HepG2 (cell line): ENCODE measurements around the gene NUDT19. TPM values are rescaled to one million over a fixed set of nuclear protein-coding genes. Genes with fewer than 3 reads are reported as not detected.

Experiments used
- ATAC-seq: fragments of 200-7000 bp; cut with Tn5 transposase; 3 replicates; pipeline ENCODE4 v1.9.1; 2020; ENCODE audit warnings: mild to moderate bottlenecking, moderate library complexity
- BruUV-seq: library from RNA; stranded (reverse); fragments of 400-500 nt; replicated peaks from 2 replicates; lab custom pipeline; 2021; lab: Mats Ljungman, UMichigan
- CTCF ChIA-PET: fragments of 300-600 bp; formaldehyde crosslinking; extraction: SDS; loops from one replicate; lab custom pipeline; 2021; ENCODE audit warnings: low total read pairs, inconsistent platforms, low intra/inter-chr PET ratio; lab: Yijun Ruan, JAX
- POLR2A ChIA-PET: fragments of 350-600 bp; sonication (Branson Sonifier 250); formaldehyde crosslinking; loops from one replicate; lab custom pipeline; 2020; ENCODE audit warnings: antibody characterized with exemption, inconsistent platforms; lab: Yijun Ruan, JAX
- DNase-seq: peaks from one replicate; pipeline ENCODE4 v3.0.0-alpha.2; 2015; ENCODE audit warnings: low spot score
- FAIRE-seq: peaks from 3 replicates; lab custom pipeline; 2011; peaks lifted over from hg19 to GRCh38; lab: Jason Lieb, UNC
- H2AFZ ChIP-seq: one replicate; pipeline ENCODE4 v1.6.1; 2011; ENCODE audit warnings: low read length, inconsistent platforms
- H3K27ac ChIP-seq: fragments of 300-600 bp; 3 replicates; pipeline ENCODE4 v1.8.0; 2011; ENCODE audit warnings: mixed run types, mild to moderate bottlenecking, mixed read lengths, low read length, inconsistent platforms; ENCODE audit not compliant: insufficient read depth; ENCODE audit errors: extremely low read length
- H3K27me3 ChIP-seq, 2 experiments: fragments of 200-600 bp in 1 of 2; 2 replicates in 1 of 2; 3 replicates in 1 of 2; pipeline versions ENCODE4 v1.6.0 to v1.8.0; 2011; ENCODE audit warnings: low read length in 2 of 2, mild to moderate bottlenecking in 2 of 2, moderate library complexity in 2 of 2, inconsistent platforms in 1 of 2; ENCODE audit not compliant: insufficient read depth in 2 of 2, control insufficient read depth in 1 of 2
- H3K36me3 ChIP-seq, 2 experiments: fragments of 200-600 bp in 1 of 2; replicated peaks in 1 of 2; 2 replicates in 1 of 2; 3 replicates in 1 of 2; pipeline versions ENCODE4 v1.5.1 to v1.8.0; 2011; ENCODE audit warnings: low read length in 2 of 2, inconsistent platforms in 1 of 2; ENCODE audit not compliant: insufficient read depth in 2 of 2, control insufficient read depth in 1 of 2
- H3K4me1 ChIP-seq: 2 replicates; pipeline ENCODE4 v1.5.1; 2012; ENCODE audit warnings: low read length, inconsistent platforms; ENCODE audit not compliant: insufficient read depth
- H3K4me2 ChIP-seq: 2 replicates; pipeline ENCODE4 v1.6.0; 2011; ENCODE audit warnings: low read depth, low read length, inconsistent platforms
- H3K4me3 ChIP-seq, 3 experiments: fragments of 200-600 bp in 1 of 3; sonication (generic), shearing (Covaris generic) in 1 of 3; replicated peaks in 1 of 3; 2 replicates each; pipeline ENCODE4 v1.5.1; 2011 to 2016; ENCODE audit warnings: low read length in 3 of 3, inconsistent platforms in 2 of 3, low read depth in 2 of 3, mild to moderate bottlenecking in 2 of 3, control low read depth in 1 of 3, mixed read lengths in 1 of 3; ENCODE audit not compliant: insufficient read depth in 1 of 3
- H3K79me2 ChIP-seq: one replicate; pipeline ENCODE4 v1.6.1; 2011; ENCODE audit warnings: low read length, inconsistent platforms; ENCODE audit not compliant: insufficient read depth
- H3K9ac ChIP-seq: 2 replicates; pipeline ENCODE4 v1.6.0; 2011; ENCODE audit warnings: mild to moderate bottlenecking, low read depth, low read length, inconsistent platforms; ENCODE audit not compliant: insufficient read depth
- H3K9me3 ChIP-seq: 2 replicates; pipeline ENCODE4 v1.5.1; 2012; ENCODE audit warnings: mild to moderate bottlenecking, low read length
- H4K20me1 ChIP-seq: 2 replicates; pipeline ENCODE4 v1.6.0; 2011; ENCODE audit warnings: inconsistent platforms, mild to moderate bottlenecking, low read length, moderate library complexity; ENCODE audit not compliant: insufficient read depth
- AKAP8 ChIP-seq: sonication (generic); formaldehyde crosslinking; IDR thresholded peaks from 2 replicates; pipeline ENCODE4 v1.5.1; 2020; ENCODE audit warnings: mild to moderate bottlenecking, missing genetic modification reagents
- CREM ChIP-seq, 2 experiments: sonication (generic) in 1 of 2; formaldehyde crosslinking in 1 of 2; IDR thresholded peaks; 2 replicates each; pipeline versions ENCODE4 v1.4.0 to v1.6.1; 2016 to 2020; ENCODE audit warnings: antibody characterized with exemption in 1 of 2, mild to moderate bottlenecking in 1 of 2, missing genetic modification reagents in 1 of 2
- GABPA ChIP-seq, 2 experiments: IDR thresholded peaks; 2 replicates each; pipeline ENCODE4 v1.6.1; 2011 to 2016; ENCODE audit warnings: low read depth in 2 of 2, low read length in 1 of 2, missing biosample characterization in 1 of 2, missing genetic modification characterization in 1 of 2
- GLI4 ChIP-seq: sonication (generic); formaldehyde crosslinking; IDR thresholded peaks from 2 replicates; pipeline ENCODE4 v1.5.1; 2020; ENCODE audit warnings: missing genetic modification reagents, mild to moderate bottlenecking, moderate library complexity, borderline replicate concordance
- HOXD1 ChIP-seq: sonication (generic); formaldehyde crosslinking; IDR thresholded peaks from 2 replicates; pipeline ENCODE4 v1.5.0; 2020; ENCODE audit warnings: missing genetic modification reagents
- JUND ChIP-seq: sonication (generic); formaldehyde crosslinking; IDR thresholded peaks from 2 replicates; pipeline ENCODE4 v1.8.0; 2022; ENCODE audit warnings: mild to moderate bottlenecking, missing genetic modification reagents
- KLF13 ChIP-seq: sonication (generic); formaldehyde crosslinking; IDR thresholded peaks from 2 replicates; pipeline ENCODE4 v1.4.0; 2020; ENCODE audit warnings: mild to moderate bottlenecking, missing genetic modification reagents
- MXD3 ChIP-seq: IDR thresholded peaks from 2 replicates; pipeline ENCODE4 v1.6.1; 2016; ENCODE audit warnings: mild to moderate bottlenecking, missing biosample characterization, missing genetic modification reagents
- NFKBIZ ChIP-seq: IDR thresholded peaks from 2 replicates; pipeline ENCODE4 v1.6.1; 2018; ENCODE audit warnings: missing genetic modification reagents, missing compliant biosample characterization
- REXO4 ChIP-seq: sonication (generic); formaldehyde crosslinking; IDR thresholded peaks from 2 replicates; pipeline ENCODE4 v1.8.0; 2022; ENCODE audit warnings: missing genetic modification reagents, mild to moderate bottlenecking, borderline replicate concordance
- TARDBP ChIP-seq: sonication (generic); formaldehyde crosslinking; IDR thresholded peaks from 2 replicates; pipeline ENCODE4 v1.8.0; 2022; ENCODE audit warnings: mild to moderate bottlenecking, missing genetic modification reagents
- TFDP2 ChIP-seq: sonication (generic); formaldehyde crosslinking; IDR thresholded peaks from 2 replicates; pipeline ENCODE4 v1.4.0; 2020; ENCODE audit warnings: missing genetic modification reagents
- ZNF101 ChIP-seq: sonication (generic); formaldehyde crosslinking; IDR thresholded peaks from 2 replicates; pipeline ENCODE4 v1.4.0; 2020; ENCODE audit warnings: mild to moderate bottlenecking, low read depth, missing genetic modification reagents, borderline replicate concordance
- ZNF17 ChIP-seq: sonication (generic); formaldehyde crosslinking; IDR thresholded peaks from 2 replicates; pipeline ENCODE4 v1.5.0; 2020; ENCODE audit warnings: mild to moderate bottlenecking, missing genetic modification reagents
- ZNF20 ChIP-seq: sonication (generic); formaldehyde crosslinking; IDR thresholded peaks from 2 replicates; pipeline ENCODE4 v1.4.0; 2020; ENCODE audit warnings: mild to moderate bottlenecking, moderate library complexity, missing genetic modification reagents
- ZNF30 ChIP-seq: sonication (generic); formaldehyde crosslinking; IDR thresholded peaks from 2 replicates; pipeline ENCODE4 v1.5.0; 2020; ENCODE audit warnings: mild to moderate bottlenecking, missing genetic modification reagents
- ZNF33B ChIP-seq: sonication (generic); formaldehyde crosslinking; IDR thresholded peaks from 2 replicates; pipeline ENCODE4 v1.5.1; 2020; ENCODE audit warnings: mild to moderate bottlenecking, missing genetic modification reagents
- ZNF343 ChIP-seq: sonication (generic); formaldehyde crosslinking; IDR thresholded peaks from 2 replicates; pipeline ENCODE4 v1.4.0; 2020; ENCODE audit warnings: mild to moderate bottlenecking, missing genetic modification reagents
- ZNF574 ChIP-seq: sonication (generic); formaldehyde crosslinking; IDR thresholded peaks from 2 replicates; pipeline ENCODE4 v1.4.0; 2020; ENCODE audit warnings: missing genetic modification reagents
- ZNF839 ChIP-seq: sonication (generic); formaldehyde crosslinking; IDR thresholded peaks from 2 replicates; pipeline ENCODE4 v1.4.0; 2020; ENCODE audit warnings: missing genetic modification reagents, mild to moderate bottlenecking, borderline replicate concordance
- whole genome bisulfite sequencing: methylation state at CpG from one replicate; pipeline ENCODE4 v1.1.6; 2017; ENCODE audit warnings: low lambda C conversion rate; 5-methylcytosine and 5-hydroxymethylcytosine counted together
- in situ Hi-C: cut with HindIII; loops from 2 replicates; pipeline ENCODE4 v1.10.0; 2017; ENCODE audit warnings: low pct_unique_long_range_greater_than_20kb; ENCODE audit not compliant: extremely low pct_ligation_motif_present
- intact Hi-C: fragments of 100-400 bp; cut with micrococcal nuclease; formaldehyde crosslinking; loops from one replicate; pipeline ENCODE4 v1.10.0; 2022; ENCODE audit not compliant: unreplicated experiment
- polyA plus RNA-seq, 8 experiments: library from polyadenylated mRNA; depleted of rRNA in 3 of 8; stranded (reverse) in 7 of 8; unstranded in 1 of 8; fragments of >200 nt; fragmentation: Illumina TruSeq in 4 of 8; extraction: Trizol in 4 of 8; gene quantifications; 2 replicates each; pipeline versions ENCODE4 v1.2.1 to v1.2.3, GENCODE V29; 2011 to 2016; ENCODE audit warnings: low read depth in 4 of 8, missing spikeins in 1 of 8, mixed read lengths in 1 of 8; ENCODE audit not compliant: insufficient read depth in 1 of 8
- total RNA-seq, 5 experiments: library from RNA; depleted of rRNA; stranded (reverse); fragments of >200 nt; fragmentation: Illumina TruSeq; extraction: Trizol; gene quantifications; 2 replicates each; pipeline ENCODE4 v1.2.3, GENCODE V29; 2016; ENCODE audit warnings: low read depth in 1 of 5

The NUDT19 gene
- total and polyA plus RNA-seq, 2 of the 13 experiments (the other 11 are each of a cell fraction or from before 2014, with no cell fraction given), result 3.1 to 3.6 TPM

- Histone ChIP-seq H3K27ac (no peak overlapping the region), H2AFZ (no peak overlapping the region), H4K20me1 (no peaks in the 10 kb centered on the region), H3K4me2 (no peak overlapping the region), H3K4me3 (no peak overlapping the region), H3K27me3 (peaks cover 0 to 4% of the 10 kb centered on the region in 2 experiments; a peak in 2 of 5 replicates), H3K9ac (no peak overlapping the region), H3K9me3 (no peaks in the 10 kb centered on the region), H3K36me3 (0 out of 5 replicates have a peak, but pooled peaks cover 0 to 3% of the 10 kb centered on the region in 2 experiments), H3K79me2 (no peaks in the 10 kb centered on the region), H3K4me1 (no peaks in the 10 kb centered on the region)
- WGBS, result 81% methylated on average over 7 of the region's 7 CpGs
- ATAC-seq (no peak), FAIRE-seq (no peak), DNase-seq (no peak)
- ChIA-PET POLR2A (no interaction called here), CTCF (no interaction called here)
- TF ChIP-seq ZNF20 (CRISPR knock-in tag) (no peak), ZNF343 (CRISPR knock-in tag) (no peak), CREM (IDR thresholded peaks at IDR 0.05) (no peak), CREM (CRISPR knock-in tag; IDR thresholded peaks at IDR 0.05) (no peak), KLF13 (CRISPR knock-in tag) (no peak), GABPA (IDR thresholded peaks at IDR 0.05; ENCODE audit: low read depth, low read length) (no peak), GABPA (CRISPR knock-in tag; IDR thresholded peaks at IDR 0.05; ENCODE audit: low read depth) (no peak), GLI4 (no peak), AKAP8 (CRISPR knock-in tag) (no peak), MXD3 (CRISPR knock-in tag) (no peak), NFKBIZ (CRISPR knock-in tag) (no peak), ZNF33B (CRISPR knock-in tag) (no peak), HOXD1 (CRISPR knock-in tag) (no peak), JUND (CRISPR knock-in tag) (no peak), TFDP2 (CRISPR knock-in tag) (no peak), REXO4 (CRISPR knock-in tag) (no peak), ZNF574 (CRISPR knock-in tag) (no peak), ZNF17 (CRISPR knock-in tag) (no peak), TARDBP (CRISPR knock-in tag) (no peak), ZNF101 (CRISPR knock-in tag) (no peak), ZNF30 (no peak), ZNF839 (CRISPR knock-in tag) (no peak)
- intact Hi-C loops, result no loop called here
- BruUV-seq, result no TSS peak
- in situ Hi-C loops, result no loop called here
Observed at GRCh38 chr19:32718286-32718685, 26.7 kb downstream of the NUDT19 start.
